ENCODE data around the gene ITGAV. TPM values are rescaled to one million over a fixed set of nuclear protein-coding genes. Genes with fewer than 3 reads are reported as not detected.

ITGAV gene
- total and polyA plus RNA-seq, 4 donors = 6.6 to 31.3 (median 12.0) TPM

DNA sequence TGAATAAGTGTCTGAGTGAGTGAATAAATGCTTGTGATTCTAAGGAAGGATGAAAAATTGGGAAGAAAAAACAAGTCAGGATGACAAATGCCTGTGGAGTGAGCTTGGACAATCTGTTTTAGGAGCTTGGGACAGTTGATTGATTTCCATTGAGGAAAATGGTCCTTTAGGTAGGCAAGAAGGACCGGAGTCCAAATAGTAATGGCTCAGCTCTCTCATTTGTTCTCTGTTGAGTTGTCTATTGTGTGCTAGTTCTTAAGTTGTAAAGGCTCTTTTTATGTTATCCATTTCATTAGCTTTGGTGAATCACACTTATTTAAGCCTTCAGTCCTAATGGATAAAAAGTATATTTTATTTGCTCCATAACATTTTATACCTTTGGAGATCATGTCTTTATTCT lies 135.9 kb downstream of the ITGAV start:
- Histone ChIP-seq H3K27me3 (ENCODE audit: control insufficient read depth in 4 of 4, insufficient read depth in 4 of 4, low read length in 3 of 4) (no peaks in the 10 kb centered on the region), H3K9me3 (ENCODE audit: control insufficient read depth in 4 of 4, low read length in 3 of 4) (no peaks in the 10 kb centered on the region), H3K4me1 (ENCODE audit: control insufficient read depth in 4 of 4, insufficient read depth in 4 of 4, low read length in 3 of 4) (no peaks in the 10 kb centered on the region), H3K4me3 (ENCODE audit: low read depth in 1 of 3, low read length in 3 of 3) (no peak overlapping the region), H3K36me3 (ENCODE audit: control insufficient read depth in 4 of 4, insufficient read depth in 3 of 4, low read depth in 1 of 4, low read length in 3 of 4) (no peaks in the 10 kb centered on the region), H3K27ac (ENCODE audit: low read depth in 1 of 2, low read length in 2 of 2) (no peak overlapping the region), H3K9ac (ENCODE audit: low read depth in 1 of 2, low read length in 2 of 2) (no peak overlapping the region)
- TF ChIP-seq RXRA (IDR thresholded peaks at IDR 0.05) = no peak
- no peak for TF ChIP-seq RAD21 (IDR thresholded peaks at IDR 0.05)
- no peak for TF ChIP-seq SP1 (IDR thresholded peaks at IDR 0.05)
- TF ChIP-seq FOXA1 (IDR thresholded peaks at IDR 0.05) = no peak
- TF ChIP-seq EGR1 (IDR thresholded peaks at IDR 0.05; ENCODE audit: low read depth in 2 of 2) = no peak
- TF ChIP-seq NR2F2 (IDR thresholded peaks at IDR 0.05) = no peak
- no peak for TF ChIP-seq FOXA2 (IDR thresholded peaks at IDR 0.05)
- TF ChIP-seq YY1 (IDR thresholded peaks at IDR 0.05) = no peak
- no peak for TF ChIP-seq JUND (IDR thresholded peaks at IDR 0.05)
- TF ChIP-seq, protein P1, sequence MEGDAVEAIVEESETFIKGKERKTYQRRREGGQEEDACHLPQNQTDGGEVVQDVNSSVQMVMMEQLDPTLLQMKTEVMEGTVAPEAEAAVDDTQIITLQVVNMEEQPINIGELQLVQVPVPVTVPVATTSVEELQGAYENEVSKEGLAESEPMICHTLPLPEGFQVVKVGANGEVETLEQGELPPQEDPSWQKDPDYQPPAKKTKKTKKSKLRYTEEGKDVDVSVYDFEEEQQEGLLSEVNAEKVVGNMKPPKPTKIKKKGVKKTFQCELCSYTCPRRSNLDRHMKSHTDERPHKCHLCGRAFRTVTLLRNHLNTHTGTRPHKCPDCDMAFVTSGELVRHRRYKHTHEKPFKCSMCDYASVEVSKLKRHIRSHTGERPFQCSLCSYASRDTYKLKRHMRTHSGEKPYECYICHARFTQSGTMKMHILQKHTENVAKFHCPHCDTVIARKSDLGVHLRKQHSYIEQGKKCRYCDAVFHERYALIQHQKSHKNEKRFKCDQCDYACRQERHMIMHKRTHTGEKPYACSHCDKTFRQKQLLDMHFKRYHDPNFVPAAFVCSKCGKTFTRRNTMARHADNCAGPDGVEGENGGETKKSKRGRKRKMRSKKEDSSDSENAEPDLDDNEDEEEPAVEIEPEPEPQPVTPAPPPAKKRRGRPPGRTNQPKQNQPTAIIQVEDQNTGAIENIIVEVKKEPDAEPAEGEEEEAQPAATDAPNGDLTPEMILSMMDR (IDR thresholded peaks at IDR 0.05; ENCODE audit: low read depth, low read length, missing input control) = no peak
- TF ChIP-seq, protein P2, sequence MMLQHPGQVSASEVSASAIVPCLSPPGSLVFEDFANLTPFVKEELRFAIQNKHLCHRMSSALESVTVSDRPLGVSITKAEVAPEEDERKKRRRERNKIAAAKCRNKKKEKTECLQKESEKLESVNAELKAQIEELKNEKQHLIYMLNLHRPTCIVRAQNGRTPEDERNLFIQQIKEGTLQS (IDR thresholded peaks at IDR 0.05) = no peak
- 84% methylated on average over 1 of the region's 1 CpG for WGBS
- DNase-seq (ENCODE audit: low spot score) = no peak

DNA sequence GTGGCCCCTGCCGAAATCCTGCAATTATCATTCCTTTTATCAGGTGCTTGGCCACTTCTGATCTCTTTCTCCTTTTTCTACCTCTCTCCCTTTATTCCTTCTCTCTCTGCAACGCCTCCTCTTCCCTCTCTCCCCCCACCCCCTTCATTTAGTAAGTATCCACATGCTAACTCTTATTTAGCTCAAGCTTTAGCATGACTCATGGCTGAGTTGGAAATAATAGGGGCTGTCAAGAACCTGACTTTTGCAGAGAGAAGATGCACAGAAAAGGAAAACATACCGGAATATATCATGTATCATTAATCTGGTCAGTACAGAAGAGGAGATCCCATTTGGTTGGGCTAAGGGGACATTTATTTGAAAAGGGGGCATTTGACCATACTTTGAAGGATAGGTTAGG lies 137.1 kb downstream of the ITGAV start:
- Histone ChIP-seq H3K4me3 (ENCODE audit: low read depth in 1 of 3, low read length in 3 of 3) (no peak overlapping the region), H3K9me3 (ENCODE audit: control insufficient read depth in 4 of 4, low read length in 3 of 4) (peaks cover 0 to 3% (median 0%) of the 10 kb centered on the region in 4 donors), H3K9ac (ENCODE audit: low read depth in 1 of 2, low read length in 2 of 2) (no peak overlapping the region), H3K4me1 (ENCODE audit: control insufficient read depth in 4 of 4, insufficient read depth in 4 of 4, low read length in 3 of 4) (no peaks in the 10 kb centered on the region), H3K27me3 (ENCODE audit: control insufficient read depth in 4 of 4, insufficient read depth in 4 of 4, low read length in 3 of 4) (no peaks in the 10 kb centered on the region), H3K36me3 (ENCODE audit: control insufficient read depth in 4 of 4, insufficient read depth in 3 of 4, low read depth in 1 of 4, low read length in 3 of 4) (no peaks in the 10 kb centered on the region), H3K27ac (ENCODE audit: low read depth in 1 of 2, low read length in 2 of 2) (no peak overlapping the region)
- TF ChIP-seq, protein P2 (IDR thresholded peaks at IDR 0.05) = no peak
- TF ChIP-seq FOXA1 (IDR thresholded peaks at IDR 0.05) = no peak
- no peak for TF ChIP-seq RAD21 (IDR thresholded peaks at IDR 0.05)
- no peak for TF ChIP-seq JUND (IDR thresholded peaks at IDR 0.05)
- TF ChIP-seq, protein P3, sequence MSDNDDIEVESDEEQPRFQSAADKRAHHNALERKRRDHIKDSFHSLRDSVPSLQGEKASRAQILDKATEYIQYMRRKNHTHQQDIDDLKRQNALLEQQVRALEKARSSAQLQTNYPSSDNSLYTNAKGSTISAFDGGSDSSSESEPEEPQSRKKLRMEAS (IDR thresholded peaks at IDR 0.05) = no peak
- no peak for TF ChIP-seq GABPA (IDR thresholded peaks at IDR 0.05 in 1 of 2, conservative IDR thresholded peaks at IDR 0.05 in 1 of 2)
- TF ChIP-seq EGR1 (IDR thresholded peaks at IDR 0.05; ENCODE audit: low read depth in 2 of 2) = no peak
- no peak for TF ChIP-seq NR2F2 (IDR thresholded peaks at IDR 0.05)
- no peak for TF ChIP-seq RXRA (IDR thresholded peaks at IDR 0.05)
- TF ChIP-seq HNF4G (IDR thresholded peaks at IDR 0.05) = no peak
- TF ChIP-seq, protein P4, sequence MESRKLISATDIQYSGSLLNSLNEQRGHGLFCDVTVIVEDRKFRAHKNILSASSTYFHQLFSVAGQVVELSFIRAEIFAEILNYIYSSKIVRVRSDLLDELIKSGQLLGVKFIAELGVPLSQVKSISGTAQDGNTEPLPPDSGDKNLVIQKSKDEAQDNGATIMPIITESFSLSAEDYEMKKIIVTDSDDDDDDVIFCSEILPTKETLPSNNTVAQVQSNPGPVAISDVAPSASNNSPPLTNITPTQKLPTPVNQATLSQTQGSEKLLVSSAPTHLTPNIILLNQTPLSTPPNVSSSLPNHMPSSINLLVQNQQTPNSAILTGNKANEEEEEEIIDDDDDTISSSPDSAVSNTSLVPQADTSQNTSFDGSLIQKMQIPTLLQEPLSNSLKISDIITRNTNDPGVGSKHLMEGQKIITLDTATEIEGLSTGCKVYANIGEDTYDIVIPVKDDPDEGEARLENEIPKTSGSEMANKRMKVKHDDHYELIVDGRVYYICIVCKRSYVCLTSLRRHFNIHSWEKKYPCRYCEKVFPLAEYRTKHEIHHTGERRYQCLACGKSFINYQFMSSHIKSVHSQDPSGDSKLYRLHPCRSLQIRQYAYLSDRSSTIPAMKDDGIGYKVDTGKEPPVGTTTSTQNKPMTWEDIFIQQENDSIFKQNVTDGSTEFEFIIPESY (IDR thresholded peaks at IDR 0.05) = no peak
- no peak for TF ChIP-seq TAF1 (conservative IDR thresholded peaks at IDR 0.05)
- TF ChIP-seq HNF4A (conservative IDR thresholded peaks at IDR 0.05) = no peak
- 70% methylated on average over 3 of the region's 3 CpGs for WGBS
- DNase-seq (ENCODE audit: low spot score) = no peak

All from liver (tissue), 9 donors.